ENCODE results near the gene PTPRU.

GRCh38 chr1:29335573-29335972, 99.3 kb downstream of the PTPRU start:
- no peak for TF ChIP-seq ZNF565 (CRISPR knock-in tag; conservative IDR thresholded peaks at IDR 0.05; ENCODE audit: low read depth)
- TF ChIP-seq CREB5 (CRISPR knock-in tag; IDR thresholded peaks at IDR 0.05; ENCODE audit: low read depth), result no peak

Measured in SK-N-SH treated with all-trans-retinoic acid at 6 μM for 48 hours (cell line).